Measurements from ENCODE around the gene DNAH17. TPM values are rescaled to one million over a fixed set of nuclear protein-coding genes. Genes with fewer than 3 reads are reported as not detected.

The DNAH17 gene
- polyA plus RNA-seq, 2 donors, result 0.02 to 0.11 TPM

DNA sequence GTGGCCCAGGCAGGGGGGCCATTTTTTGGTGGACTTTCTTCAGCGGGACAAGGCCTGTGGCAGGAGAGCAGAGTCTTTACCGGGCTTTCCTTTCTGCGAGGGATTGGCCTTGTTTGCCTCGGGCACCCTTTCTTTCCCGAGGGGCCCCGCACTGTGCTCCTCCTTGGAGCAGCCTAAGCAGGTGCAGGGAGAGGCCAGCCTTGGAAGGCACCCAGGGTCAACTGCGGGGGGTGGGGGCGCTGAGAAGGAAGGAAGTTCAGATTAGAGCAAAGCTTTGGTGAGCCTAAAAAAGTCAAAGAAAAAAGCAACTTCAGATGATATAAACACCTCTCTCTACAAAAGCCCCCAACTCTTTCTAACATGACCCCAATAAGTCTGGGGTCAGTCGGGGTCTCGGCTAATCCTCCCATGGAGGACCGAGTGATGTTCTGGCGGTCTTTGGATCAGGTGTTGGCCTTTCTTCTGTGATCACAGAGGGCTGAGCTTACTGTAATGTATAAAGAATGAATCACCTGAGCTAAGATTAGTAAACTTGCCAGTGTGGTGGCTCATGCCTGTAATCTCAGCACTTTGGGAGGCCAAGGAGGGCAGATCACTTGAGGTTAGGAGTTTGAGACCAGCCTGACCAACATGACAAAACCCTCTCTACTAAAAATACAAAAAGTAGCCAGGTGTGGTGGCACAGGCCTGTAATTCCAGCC, 135.8 kb downstream of the DNAH17 start:
- 49 to 68% methylated on average over 12 of the region's 12 CpGs for WGBS, 2 donors

DNA sequence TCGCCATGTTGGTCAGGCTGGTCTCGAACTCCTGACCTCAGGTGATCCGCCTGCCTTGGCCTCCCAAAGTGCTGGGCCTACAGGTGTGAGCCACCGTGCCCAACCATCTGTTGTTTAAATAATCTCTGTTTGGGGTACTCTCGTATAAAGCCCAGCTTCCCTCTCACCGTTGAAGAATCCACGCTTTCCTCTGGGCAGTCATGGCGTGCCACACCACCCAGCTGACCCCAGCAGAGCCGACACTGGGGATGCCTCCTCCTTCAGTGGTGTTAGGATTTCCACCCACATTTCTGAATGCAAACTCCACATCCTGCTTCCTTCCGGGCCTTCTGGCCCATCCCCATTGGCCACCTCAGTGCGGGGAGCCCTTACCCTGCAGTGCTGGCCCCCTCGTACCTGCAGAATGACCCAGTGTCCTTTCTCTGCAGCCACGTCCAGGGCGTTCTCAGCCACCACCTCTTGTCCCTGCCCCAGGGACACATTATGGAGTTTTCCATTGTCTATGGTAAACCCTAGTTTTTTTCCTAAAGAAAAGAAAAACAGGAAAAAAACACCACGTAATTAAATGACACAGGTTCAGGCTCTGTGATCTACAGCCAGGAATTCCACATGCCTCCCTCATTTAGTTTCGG, 138.4 kb downstream of the DNAH17 start:
- no peaks in the 10 kb centered on the region for H3K36me3 ChIP-seq (ENCODE audit: control insufficient read depth in 2 of 2, insufficient read depth in 2 of 2, low read length in 1 of 2)
- H3K9me3 ChIP-seq (ENCODE audit: control insufficient read depth in 2 of 2, insufficient read depth in 1 of 2, low read depth in 1 of 2, low read length in 1 of 2), result no peaks in the 10 kb centered on the region
- peaks cover 0 to 4% of the 10 kb centered on the region in 2 donors for H3K4me1 ChIP-seq (ENCODE audit: control insufficient read depth in 2 of 2, insufficient read depth in 2 of 2, low read length in 1 of 2)
- no peaks in the 10 kb centered on the region for H3K27me3 ChIP-seq (ENCODE audit: control insufficient read depth in 1 of 2, insufficient read depth in 2 of 2, low read length in 2 of 2)
- no peak overlapping the region for H3K4me3 ChIP-seq (ENCODE audit: low read depth in 1 of 2, low read length in 2 of 2)
- 78 to 83% methylated on average over 16 of the region's 16 CpGs for WGBS, 2 donors
- H3K27ac ChIP-seq (ENCODE audit: low read depth in 2 of 2, low read length in 1 of 2), result no peak overlapping the region

More for the DNA sequence above, 135.8 kb downstream of the DNAH17 start:
- no peaks in the 10 kb centered on the region for H3K36me3 ChIP-seq (ENCODE audit: control insufficient read depth in 2 of 2, insufficient read depth in 2 of 2, low read length in 1 of 2)
- H3K27ac ChIP-seq (ENCODE audit: low read depth in 2 of 2, low read length in 1 of 2), result no peak overlapping the region
- no peaks in the 10 kb centered on the region for H3K9me3 ChIP-seq (ENCODE audit: control insufficient read depth in 2 of 2, insufficient read depth in 1 of 2, low read depth in 1 of 2, low read length in 1 of 2)
- H3K4me1 ChIP-seq (ENCODE audit: control insufficient read depth in 2 of 2, insufficient read depth in 2 of 2, low read length in 1 of 2), result peaks cover 0 to 2% of the 10 kb centered on the region in 2 donors
- no peak overlapping the region for H3K4me3 ChIP-seq (ENCODE audit: low read depth in 1 of 2, low read length in 2 of 2)
- no peaks in the 10 kb centered on the region for H3K27me3 ChIP-seq (ENCODE audit: control insufficient read depth in 1 of 2, insufficient read depth in 2 of 2, low read length in 2 of 2)

DNA sequence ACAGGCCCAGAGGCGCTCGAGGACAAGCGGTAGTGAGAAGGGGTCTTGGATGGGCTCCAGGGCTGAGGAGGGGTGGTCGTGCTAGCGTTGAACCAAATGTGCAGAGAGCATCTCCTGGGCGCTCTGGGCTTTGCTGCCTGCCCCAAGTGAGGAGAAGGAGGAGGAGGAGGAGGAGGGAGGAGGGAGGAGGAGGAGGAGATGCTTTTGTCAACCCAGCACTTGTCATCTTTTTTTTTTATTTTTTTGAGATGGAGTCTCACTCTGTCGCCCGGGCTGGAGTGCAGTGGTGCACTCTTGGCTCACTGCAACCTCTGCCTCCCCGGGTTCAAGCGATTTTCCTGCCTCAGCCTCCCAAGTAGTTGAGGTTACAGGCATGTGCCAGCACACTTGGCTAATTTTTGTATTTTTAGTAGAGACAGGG, 138.9 kb downstream of the DNAH17 start:
- no peak overlapping the region for H3K4me3 ChIP-seq (ENCODE audit: low read depth in 1 of 2, low read length in 2 of 2)
- no peaks in the 10 kb centered on the region for H3K9me3 ChIP-seq (ENCODE audit: control insufficient read depth in 2 of 2, insufficient read depth in 1 of 2, low read depth in 1 of 2, low read length in 1 of 2)
- 80 to 93% methylated on average over 9 of the region's 10 CpGs for WGBS, 2 donors
- peaks cover 0 to 4% of the 10 kb centered on the region in 2 donors for H3K4me1 ChIP-seq (ENCODE audit: control insufficient read depth in 2 of 2, insufficient read depth in 2 of 2, low read length in 1 of 2)
- H3K27me3 ChIP-seq (ENCODE audit: control insufficient read depth in 1 of 2, insufficient read depth in 2 of 2, low read length in 2 of 2), result no peaks in the 10 kb centered on the region
- no peaks in the 10 kb centered on the region for H3K36me3 ChIP-seq (ENCODE audit: control insufficient read depth in 2 of 2, insufficient read depth in 2 of 2, low read length in 1 of 2)
- no peak overlapping the region for H3K27ac ChIP-seq (ENCODE audit: low read depth in 2 of 2, low read length in 1 of 2)

DNA sequence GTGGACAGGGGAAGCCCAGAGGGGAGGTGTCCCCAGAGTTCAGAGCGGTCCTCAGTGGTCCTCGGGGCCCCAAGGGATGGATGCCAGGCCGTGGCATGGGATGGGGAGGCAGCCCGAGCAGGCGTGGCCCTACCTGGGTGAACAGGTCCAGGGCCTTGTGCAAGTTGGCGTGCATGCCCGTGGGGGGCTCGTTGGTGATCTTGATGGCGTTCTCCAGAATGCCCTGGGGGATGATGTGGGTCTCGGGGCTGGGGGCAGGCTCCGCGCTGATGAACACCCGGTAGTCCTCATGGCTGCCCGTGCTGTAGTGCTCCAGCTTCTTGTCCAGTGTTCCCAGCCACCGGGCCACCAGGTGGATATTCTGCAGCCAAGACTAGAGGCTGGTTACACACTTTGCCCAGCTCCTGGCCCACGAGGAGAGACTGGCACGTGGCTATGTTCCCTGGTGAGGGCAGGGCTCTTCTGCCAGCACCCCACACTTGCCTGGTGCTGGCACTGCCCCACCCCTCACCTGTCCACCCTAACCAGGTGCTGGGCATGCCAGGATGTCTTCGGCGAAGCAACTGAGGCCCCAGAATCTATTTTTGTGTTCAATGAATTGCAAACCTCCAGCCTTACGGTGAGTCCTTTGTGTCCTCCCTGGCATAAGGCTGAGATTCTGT, 139.6 kb downstream of the DNAH17 start:
- H3K9me3 ChIP-seq (ENCODE audit: control insufficient read depth in 2 of 2, insufficient read depth in 1 of 2, low read depth in 1 of 2, low read length in 1 of 2), result no peaks in the 10 kb centered on the region
- WGBS, 2 donors, result 66 to 74% methylated on average over 20 of the region's 20 CpGs
- H3K4me3 ChIP-seq (ENCODE audit: low read depth in 1 of 2, low read length in 2 of 2), result no peak overlapping the region
- H3K36me3 ChIP-seq (ENCODE audit: control insufficient read depth in 2 of 2, insufficient read depth in 2 of 2, low read length in 1 of 2), result no peaks in the 10 kb centered on the region
- no peak overlapping the region for H3K27ac ChIP-seq (ENCODE audit: low read depth in 2 of 2, low read length in 1 of 2)
- H3K27me3 ChIP-seq (ENCODE audit: control insufficient read depth in 1 of 2, insufficient read depth in 2 of 2, low read length in 2 of 2), result no peaks in the 10 kb centered on the region
- peaks cover 4% of the 10 kb centered on the region in 2 donors for H3K4me1 ChIP-seq (ENCODE audit: control insufficient read depth in 2 of 2, insufficient read depth in 2 of 2, low read length in 1 of 2)

DNA sequence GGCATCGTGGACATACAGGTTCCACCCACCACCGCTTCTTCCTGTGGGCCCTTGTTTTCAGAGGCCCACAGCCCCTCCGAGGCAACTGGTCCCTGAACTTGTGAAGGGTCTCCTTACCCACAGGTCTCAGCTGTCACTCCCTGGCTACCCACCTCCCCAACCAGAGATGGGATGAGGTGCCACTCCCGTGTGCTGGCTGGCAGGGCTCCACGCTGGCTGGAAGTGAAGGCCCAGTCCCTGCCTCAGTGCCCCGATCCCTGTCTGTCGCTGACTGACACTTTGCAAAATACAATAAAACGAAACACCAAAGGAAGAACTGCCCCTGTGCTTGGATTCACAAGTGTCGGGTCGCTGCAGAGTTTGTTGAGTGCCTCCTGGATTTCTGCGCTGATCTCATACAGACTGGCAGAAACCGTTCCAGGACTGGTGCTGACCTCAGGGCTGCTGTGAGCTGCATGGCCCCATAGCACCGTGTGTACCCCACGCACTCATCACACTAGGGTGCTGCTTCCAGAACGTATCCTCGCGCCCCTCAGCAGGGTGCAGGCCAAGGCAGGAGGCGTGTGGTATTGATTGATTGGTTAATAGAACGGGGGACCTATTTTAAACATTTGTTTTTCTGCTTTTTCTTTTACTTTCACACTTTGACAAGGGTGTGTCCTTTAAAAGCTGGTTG, 141.7 kb downstream of the DNAH17 start:
- 71 to 76% methylated on average over 19 of the region's 19 CpGs for WGBS, 2 donors
- Histone ChIP-seq H3K9me3 (ENCODE audit: control insufficient read depth in 2 of 2, insufficient read depth in 1 of 2, low read depth in 1 of 2, low read length in 1 of 2) (no peaks in the 10 kb centered on the region), H3K27me3 (ENCODE audit: control insufficient read depth in 1 of 2, insufficient read depth in 2 of 2, low read length in 2 of 2) (no peaks in the 10 kb centered on the region), H3K27ac (ENCODE audit: low read depth in 2 of 2, low read length in 1 of 2) (no peak overlapping the region), H3K36me3 (ENCODE audit: control insufficient read depth in 2 of 2, insufficient read depth in 2 of 2, low read length in 1 of 2) (no peaks in the 10 kb centered on the region), H3K4me1 (ENCODE audit: control insufficient read depth in 2 of 2, insufficient read depth in 2 of 2, low read length in 1 of 2) (peaks cover 4 to 7% of the 10 kb centered on the region in 2 donors), H3K4me3 (ENCODE audit: low read depth in 1 of 2, low read length in 2 of 2) (no peak overlapping the region)

DNA sequence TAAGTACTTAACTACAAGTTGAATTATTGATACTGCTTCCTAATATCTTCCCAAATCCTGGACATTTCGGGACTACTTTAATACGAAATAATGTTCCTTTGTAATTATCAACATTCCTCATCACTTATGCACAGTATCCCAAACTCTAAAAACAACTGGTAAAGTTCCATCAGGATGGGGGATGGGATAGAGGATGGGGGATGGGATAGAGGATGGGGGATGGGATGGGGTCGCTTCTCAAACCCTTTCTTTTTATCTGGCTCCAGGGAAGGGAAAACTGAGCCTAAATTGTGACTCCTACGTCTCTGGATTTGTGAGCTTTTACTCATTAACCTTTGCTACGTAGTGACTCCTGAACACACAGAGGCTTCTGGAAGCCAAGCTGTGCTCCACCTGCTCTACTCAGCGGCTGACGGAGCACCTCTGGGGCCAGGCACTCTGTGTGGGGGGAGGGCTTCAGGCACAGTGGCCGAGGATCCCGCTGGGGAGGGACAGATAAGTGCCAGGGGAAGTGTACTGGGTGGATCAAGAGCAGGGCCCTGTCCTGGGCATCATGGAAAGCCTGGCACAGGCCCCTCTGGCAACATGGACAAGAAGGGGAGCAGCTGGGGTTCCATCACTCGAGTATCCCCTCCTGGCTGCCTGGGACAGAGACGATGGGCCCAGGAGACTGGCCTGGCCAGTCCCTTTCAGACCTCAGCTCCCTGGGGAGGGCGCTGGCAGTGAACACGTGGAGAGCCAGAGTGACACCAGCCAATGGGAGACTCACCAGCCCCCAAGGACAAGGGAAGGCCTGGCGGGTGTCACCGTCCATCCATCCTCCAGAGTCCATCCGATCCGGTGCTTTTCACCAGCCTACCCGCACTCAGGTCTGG, 142.5 kb downstream of the DNAH17 start:
- no peak overlapping the region for H3K4me3 ChIP-seq (ENCODE audit: low read depth in 1 of 2, low read length in 2 of 2)
- no peak overlapping the region for H3K27ac ChIP-seq (ENCODE audit: low read depth in 2 of 2, low read length in 1 of 2)
- H3K9me3 ChIP-seq (ENCODE audit: control insufficient read depth in 2 of 2, insufficient read depth in 1 of 2, low read depth in 1 of 2, low read length in 1 of 2), result no peaks in the 10 kb centered on the region
- 54 to 60% methylated on average over 18 of the region's 18 CpGs for WGBS, 2 donors
- no peaks in the 10 kb centered on the region for H3K27me3 ChIP-seq (ENCODE audit: control insufficient read depth in 1 of 2, insufficient read depth in 2 of 2, low read length in 2 of 2)
- peaks cover 4 to 7% of the 10 kb centered on the region in 2 donors for H3K4me1 ChIP-seq (ENCODE audit: control insufficient read depth in 2 of 2, insufficient read depth in 2 of 2, low read length in 1 of 2)
- peaks cover 0 to 4% of the 10 kb centered on the region in 2 donors for H3K36me3 ChIP-seq (ENCODE audit: control insufficient read depth in 2 of 2, insufficient read depth in 2 of 2, low read length in 1 of 2)

DNA sequence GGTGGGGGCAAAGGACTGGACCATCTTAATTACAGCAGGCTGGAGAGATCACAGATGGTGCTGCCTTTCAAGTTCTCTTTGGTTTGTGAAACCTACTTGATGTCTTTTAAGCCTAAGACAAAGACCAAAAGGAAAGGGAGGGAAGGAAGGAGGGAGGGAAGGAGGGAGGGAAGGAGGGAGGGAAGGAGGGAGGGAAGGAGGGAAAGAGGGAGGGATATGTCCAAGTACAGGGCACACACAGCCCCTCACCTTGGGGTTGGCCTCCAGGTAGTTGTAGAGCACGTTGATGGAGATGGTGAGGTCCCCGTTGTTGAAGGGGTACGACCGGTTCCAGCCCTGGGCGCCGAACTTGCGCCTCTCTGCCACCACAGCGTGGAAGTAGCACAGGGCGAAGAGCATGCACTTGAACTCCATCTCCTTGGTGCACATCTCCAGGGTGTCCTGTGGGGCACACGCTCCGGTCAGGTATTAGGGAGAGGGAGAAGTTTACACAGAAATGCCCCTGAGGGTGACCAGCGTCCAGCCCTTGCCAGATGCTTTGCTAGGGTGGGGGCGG, 143.3 kb downstream of the DNAH17 start:
- H3K27me3 ChIP-seq (ENCODE audit: control insufficient read depth in 1 of 2, insufficient read depth in 2 of 2, low read length in 2 of 2), result no peaks in the 10 kb centered on the region
- 83 to 88% methylated on average over 13 of the region's 13 CpGs for WGBS, 2 donors
- H3K4me3 ChIP-seq (ENCODE audit: low read depth in 1 of 2, low read length in 2 of 2), result no peak overlapping the region
- H3K9me3 ChIP-seq (ENCODE audit: control insufficient read depth in 2 of 2, insufficient read depth in 1 of 2, low read depth in 1 of 2, low read length in 1 of 2), result no peaks in the 10 kb centered on the region
- peaks cover 4 to 12% of the 10 kb centered on the region in 2 donors for H3K4me1 ChIP-seq (ENCODE audit: control insufficient read depth in 2 of 2, insufficient read depth in 2 of 2, low read length in 1 of 2)
- peaks cover 0 to 7% of the 10 kb centered on the region in 2 donors for H3K36me3 ChIP-seq (ENCODE audit: control insufficient read depth in 2 of 2, insufficient read depth in 2 of 2, low read length in 1 of 2)
- H3K27ac ChIP-seq (ENCODE audit: low read depth in 2 of 2, low read length in 1 of 2), result no peak overlapping the region

DNA sequence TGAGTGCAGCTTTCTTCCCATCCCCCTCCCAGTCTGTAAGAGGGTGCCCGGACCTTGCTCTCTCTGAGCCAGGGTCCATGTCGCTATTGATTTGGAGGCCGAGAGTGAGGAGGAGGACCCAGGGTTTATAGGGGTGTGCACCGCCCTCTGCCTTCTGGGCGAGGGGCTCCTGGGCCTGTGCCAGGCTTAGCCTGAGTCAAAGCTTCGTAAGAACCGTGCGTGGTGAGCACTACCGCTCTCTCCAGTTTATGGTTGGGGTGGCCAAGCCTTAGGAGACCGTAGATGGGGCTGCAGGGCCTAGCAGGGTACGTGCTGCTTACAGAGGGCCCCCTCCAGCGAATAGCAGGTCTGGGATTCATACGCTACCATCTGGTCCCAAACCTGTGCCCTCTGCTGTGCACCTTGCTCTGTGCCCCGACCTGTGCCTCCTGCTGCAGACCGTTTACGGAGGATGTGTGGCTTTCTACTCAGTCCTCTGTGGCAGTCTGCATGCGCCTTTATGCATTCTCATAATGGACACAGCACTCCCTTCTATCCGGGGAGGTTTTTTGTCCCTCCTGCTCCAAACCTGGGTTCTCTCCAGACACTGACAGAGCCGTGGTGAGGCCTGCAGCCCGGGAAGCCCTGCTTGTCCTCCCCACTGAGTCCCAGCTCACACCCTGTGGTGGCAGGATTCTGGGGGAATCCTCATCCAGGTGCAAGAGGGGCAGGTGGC, 144.0 kb downstream of the DNAH17 start:
- H3K4me3 ChIP-seq (ENCODE audit: low read depth in 1 of 2, low read length in 2 of 2), result no peak overlapping the region
- peaks cover 7 to 17% of the 10 kb centered on the region in 2 donors for H3K4me1 ChIP-seq (ENCODE audit: control insufficient read depth in 2 of 2, insufficient read depth in 2 of 2, low read length in 1 of 2)
- no peaks in the 10 kb centered on the region for H3K27me3 ChIP-seq (ENCODE audit: control insufficient read depth in 1 of 2, insufficient read depth in 2 of 2, low read length in 2 of 2)
- WGBS, 2 donors, result 69 to 70% methylated on average over 20 of the region's 20 CpGs
- no peaks in the 10 kb centered on the region for H3K9me3 ChIP-seq (ENCODE audit: control insufficient read depth in 2 of 2, insufficient read depth in 1 of 2, low read depth in 1 of 2, low read length in 1 of 2)
- peaks cover 0 to 9% of the 10 kb centered on the region in 2 donors for H3K36me3 ChIP-seq (ENCODE audit: control insufficient read depth in 2 of 2, insufficient read depth in 2 of 2, low read length in 1 of 2)
- no peak overlapping the region for H3K27ac ChIP-seq (ENCODE audit: low read depth in 2 of 2, low read length in 1 of 2)

Data from esophagus (tissue), 2 donors.